Endothelial cell (in vitro differentiated cells): Measurements from ENCODE around the gene ATRNL1. TPM values are rescaled to one million over a fixed set of nuclear protein-coding genes. Genes with fewer than 3 reads are reported as not detected.
A peak's percentile ranks its signal among the peaks of the same experiment; 100 is the strongest.

Experiments used
- DNase-seq: peaks from one replicate; pipeline ENCODE4 v3.0.0; 2021; ENCODE audit warnings: low spot score
- H3K27ac Mint-ChIP-seq: one replicate; pipeline ENCODE4 v1.8.0; 2021; ENCODE audit warnings: mixed read lengths, inconsistent platforms; ENCODE audit not compliant: unreplicated experiment
- H3K27me3 Mint-ChIP-seq: one replicate; pipeline ENCODE4 v1.8.0; 2021; ENCODE audit warnings: mild to moderate bottlenecking, moderate library complexity, mixed read lengths, inconsistent platforms; ENCODE audit not compliant: unreplicated experiment
- H3K36me3 Mint-ChIP-seq: one replicate; pipeline ENCODE4 v1.8.0; 2021; ENCODE audit warnings: mild to moderate bottlenecking, low read depth, mixed read lengths, inconsistent platforms; ENCODE audit not compliant: unreplicated experiment
- H3K4me1 Mint-ChIP-seq: one replicate; pipeline ENCODE4 v1.8.0; 2021; ENCODE audit warnings: mild to moderate bottlenecking, mixed read lengths, inconsistent platforms; ENCODE audit not compliant: unreplicated experiment
- H3K4me3 Mint-ChIP-seq: one replicate; pipeline ENCODE4 v1.8.0; 2021; ENCODE audit warnings: mild to moderate bottlenecking, mixed read lengths, inconsistent platforms; ENCODE audit not compliant: unreplicated experiment
- H3K9me3 Mint-ChIP-seq: one replicate; pipeline ENCODE4 v1.8.0; 2021; ENCODE audit warnings: mixed read lengths, inconsistent platforms; ENCODE audit not compliant: unreplicated experiment
- total RNA-seq: library from RNA; stranded (reverse); fragmentation: NEBNext Ultra II Directional; extraction: Animal tissue kit (Norgen Biotek cat#: 25700); gene quantifications from one replicate; pipeline ENCODE4 v1.2.1, GENCODE V29; 2021; ENCODE audit not compliant: unreplicated experiment
- TF ChIP-seq, protein P1 (sequence below): fragments of 200-600 bp; sonication (generic); IDR thresholded peaks from one replicate; pipeline ENCODE4 v1.5.0; 2021; ENCODE audit warnings: antibody characterized with exemption; ENCODE audit not compliant: unreplicated experiment

The ATRNL1 gene
- total RNA-seq, 1 donor from 2014 or later = 32.5 TPM

DNA sequence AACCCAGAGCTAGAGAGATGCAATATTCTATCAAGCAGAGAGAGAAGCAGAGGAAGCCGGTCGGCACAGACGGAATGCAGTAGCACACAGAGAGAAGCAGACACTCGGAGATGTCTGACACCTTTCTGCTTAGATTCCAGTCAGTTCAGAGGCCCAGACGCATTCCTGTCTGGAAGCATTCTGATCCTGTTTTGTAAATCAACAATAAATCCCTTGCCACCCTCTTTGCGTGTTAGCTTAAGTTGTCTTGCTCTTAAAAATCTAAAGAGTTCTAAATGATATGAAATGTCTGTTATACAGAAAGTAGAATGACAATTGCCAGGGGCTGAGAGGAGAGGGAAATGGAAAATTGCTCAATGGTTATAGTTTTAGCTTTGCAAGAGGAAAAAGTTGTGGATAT is 27.4 kb upstream of the ATRNL1 start:
- H3K4me1 Mint-ChIP-seq = peaks cover 3% of the 10 kb centered on the region
- DNase-seq = no peak
- H3K4me3 Mint-ChIP-seq = no peak overlapping the region
- H3K27me3 Mint-ChIP-seq = no peaks in the 10 kb centered on the region
- H3K36me3 Mint-ChIP-seq = no peaks in the 10 kb centered on the region
- TF ChIP-seq, protein P1, sequence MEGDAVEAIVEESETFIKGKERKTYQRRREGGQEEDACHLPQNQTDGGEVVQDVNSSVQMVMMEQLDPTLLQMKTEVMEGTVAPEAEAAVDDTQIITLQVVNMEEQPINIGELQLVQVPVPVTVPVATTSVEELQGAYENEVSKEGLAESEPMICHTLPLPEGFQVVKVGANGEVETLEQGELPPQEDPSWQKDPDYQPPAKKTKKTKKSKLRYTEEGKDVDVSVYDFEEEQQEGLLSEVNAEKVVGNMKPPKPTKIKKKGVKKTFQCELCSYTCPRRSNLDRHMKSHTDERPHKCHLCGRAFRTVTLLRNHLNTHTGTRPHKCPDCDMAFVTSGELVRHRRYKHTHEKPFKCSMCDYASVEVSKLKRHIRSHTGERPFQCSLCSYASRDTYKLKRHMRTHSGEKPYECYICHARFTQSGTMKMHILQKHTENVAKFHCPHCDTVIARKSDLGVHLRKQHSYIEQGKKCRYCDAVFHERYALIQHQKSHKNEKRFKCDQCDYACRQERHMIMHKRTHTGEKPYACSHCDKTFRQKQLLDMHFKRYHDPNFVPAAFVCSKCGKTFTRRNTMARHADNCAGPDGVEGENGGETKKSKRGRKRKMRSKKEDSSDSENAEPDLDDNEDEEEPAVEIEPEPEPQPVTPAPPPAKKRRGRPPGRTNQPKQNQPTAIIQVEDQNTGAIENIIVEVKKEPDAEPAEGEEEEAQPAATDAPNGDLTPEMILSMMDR = no peak
- H3K27ac Mint-ChIP-seq = no peak overlapping the region
- peaks cover 3% of the 10 kb centered on the region for H3K9me3 Mint-ChIP-seq

DNA sequence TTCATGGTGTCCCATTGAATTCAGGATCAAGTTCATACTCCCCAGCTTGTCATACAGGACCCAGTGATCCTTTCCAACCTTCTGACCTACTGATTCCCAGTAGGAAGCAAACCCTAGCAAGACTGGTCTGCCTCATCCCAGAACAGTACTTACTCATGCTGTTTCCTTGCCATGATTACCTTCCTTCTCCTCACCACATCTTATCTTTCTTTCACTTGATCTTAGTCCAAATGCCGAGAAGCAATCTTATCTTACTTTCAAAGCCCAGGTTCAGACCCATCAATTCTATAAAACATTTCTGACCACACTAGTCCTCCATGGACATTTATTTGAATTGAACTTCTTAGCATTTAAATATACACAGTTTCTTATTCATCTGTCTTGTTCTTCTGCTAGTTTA is 26.6 kb upstream of the ATRNL1 start:
- no peak for DNase-seq
- H3K36me3 Mint-ChIP-seq = no peaks in the 10 kb centered on the region
- TF ChIP-seq, protein P1 = no peak
- peaks cover 3% of the 10 kb centered on the region for H3K4me1 Mint-ChIP-seq
- no peak overlapping the region for H3K4me3 Mint-ChIP-seq
- H3K27ac Mint-ChIP-seq = no peak overlapping the region
- H3K9me3 Mint-ChIP-seq = peaks cover 3% of the 10 kb centered on the region
- H3K27me3 Mint-ChIP-seq = no peaks in the 10 kb centered on the region

DNA sequence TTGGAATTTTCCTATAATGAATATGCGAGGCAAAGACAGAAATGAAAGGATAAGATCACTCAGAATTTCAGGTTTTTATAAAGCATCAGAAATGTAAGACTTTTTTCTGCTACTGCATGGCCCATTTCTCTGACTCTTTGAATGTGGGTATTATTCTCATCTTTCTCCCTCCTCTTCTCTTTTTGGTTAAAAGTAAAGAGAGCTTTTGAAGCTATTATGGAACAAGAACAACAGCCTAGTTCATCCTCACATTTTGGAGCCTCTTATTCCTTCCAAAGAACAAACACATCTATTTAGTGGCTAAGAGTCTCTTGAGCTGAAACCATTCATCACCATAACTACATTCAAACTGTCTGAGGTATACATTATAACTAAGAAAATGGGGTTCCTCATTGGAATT is 19.4 kb upstream of the ATRNL1 start:
- no peak overlapping the region for H3K4me3 Mint-ChIP-seq
- H3K36me3 Mint-ChIP-seq = peaks cover 3% of the 10 kb centered on the region
- peaks cover 2% of the 10 kb centered on the region for H3K4me1 Mint-ChIP-seq
- no peak overlapping the region for H3K27ac Mint-ChIP-seq
- no peaks in the 10 kb centered on the region for H3K27me3 Mint-ChIP-seq
- TF ChIP-seq, protein P1 = no peak
- no peaks in the 10 kb centered on the region for H3K9me3 Mint-ChIP-seq
- DNase-seq = no peak

DNA sequence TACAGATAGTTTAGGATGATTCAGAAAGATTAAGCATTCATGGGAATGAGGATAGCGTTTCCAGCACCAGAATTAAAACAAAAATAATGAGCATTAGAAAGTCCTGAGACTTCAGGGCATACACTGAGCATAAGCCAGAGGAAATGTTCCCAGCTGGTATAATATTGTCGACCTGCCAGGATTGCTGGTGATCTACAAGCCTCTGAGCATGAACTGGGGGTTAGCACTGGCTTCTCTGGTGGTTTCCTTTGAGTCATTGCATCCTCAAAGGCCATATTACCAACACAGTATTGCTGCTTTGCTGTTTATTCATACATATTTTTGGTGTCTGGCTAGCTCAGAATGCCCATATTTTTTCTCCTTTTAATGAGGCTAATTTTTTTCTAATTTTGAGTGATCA is 10.7 kb upstream of the ATRNL1 start:
- H3K27ac Mint-ChIP-seq = no peak overlapping the region
- TF ChIP-seq, protein P1 = no peak
- H3K27me3 Mint-ChIP-seq = peaks cover 6% of the 10 kb centered on the region
- peaks cover 8% of the 10 kb centered on the region for H3K9me3 Mint-ChIP-seq
- no peak for DNase-seq
- peaks cover 36% of the 10 kb centered on the region for H3K4me1 Mint-ChIP-seq
- no peak overlapping the region for H3K4me3 Mint-ChIP-seq
- H3K36me3 Mint-ChIP-seq = peaks cover 11% of the 10 kb centered on the region

DNA sequence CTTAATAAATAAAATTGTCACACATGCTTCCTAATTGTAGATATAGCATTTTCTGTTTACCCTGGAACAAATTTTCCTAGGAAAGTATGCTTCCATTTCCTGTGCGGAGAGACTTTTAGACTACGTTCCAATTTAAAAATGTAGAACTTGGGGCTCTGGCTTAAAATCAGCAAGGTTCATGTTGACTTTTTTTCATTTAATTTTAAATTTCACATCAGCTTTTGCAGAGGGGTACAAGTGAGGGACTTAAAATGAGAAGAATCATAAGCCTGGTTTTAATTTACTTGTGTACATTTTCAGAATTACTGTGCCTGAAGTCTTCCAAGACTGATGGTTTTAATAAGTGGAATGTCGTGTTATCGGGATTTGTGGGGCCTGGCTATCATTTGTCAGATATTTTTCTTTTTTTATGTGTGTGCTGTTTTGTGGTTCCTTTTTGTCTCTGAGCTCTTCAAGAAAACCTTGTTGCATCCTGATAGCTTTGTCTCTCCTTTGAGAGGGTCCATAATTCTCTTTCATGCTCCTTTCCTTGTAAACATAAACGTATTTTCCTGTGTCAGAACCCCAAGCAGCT is 8.8 kb upstream of the ATRNL1 start:
- Mint-ChIP-seq H3K27me3 (peaks cover 6% of the 10 kb centered on the region), H3K27ac (peak overlapping the region; percentile 50), H3K4me3 (no peak overlapping the region), H3K9me3 (peaks cover 8% of the 10 kb centered on the region), H3K36me3 (peaks cover 11% of the 10 kb centered on the region), H3K4me1 (peaks cover 36% of the 10 kb centered on the region)
- DNase-seq = no peak
- TF ChIP-seq, protein P1 = no peak
